ENCODE results near the gene SVIL. TPM values are rescaled to one million over a fixed set of nuclear protein-coding genes. Genes with fewer than 3 reads are reported as not detected.

SVIL gene
- polyA plus RNA-seq, 1 donor (not counting 4 experiments of a cell fraction or from before 2014, with no cell fraction given): 16.2 TPM

GRCh38 chr10:29671968-29672367, 37.2 kb upstream of the SVIL start:
- H3K79me2 ChIP-seq (ENCODE audit: control insufficient read depth, insufficient read depth, low read length): peaks cover 11% of the 10 kb centered on the region
- FAIRE-seq (no peak), DNase-seq (ENCODE audit: low read depth, low spot score) (no peak)
- no peak for TF ChIP-seq EZH2 (IDR thresholded peaks at IDR 0.05; ENCODE audit: low read length)
- TF ChIP-seq, protein P1, sequence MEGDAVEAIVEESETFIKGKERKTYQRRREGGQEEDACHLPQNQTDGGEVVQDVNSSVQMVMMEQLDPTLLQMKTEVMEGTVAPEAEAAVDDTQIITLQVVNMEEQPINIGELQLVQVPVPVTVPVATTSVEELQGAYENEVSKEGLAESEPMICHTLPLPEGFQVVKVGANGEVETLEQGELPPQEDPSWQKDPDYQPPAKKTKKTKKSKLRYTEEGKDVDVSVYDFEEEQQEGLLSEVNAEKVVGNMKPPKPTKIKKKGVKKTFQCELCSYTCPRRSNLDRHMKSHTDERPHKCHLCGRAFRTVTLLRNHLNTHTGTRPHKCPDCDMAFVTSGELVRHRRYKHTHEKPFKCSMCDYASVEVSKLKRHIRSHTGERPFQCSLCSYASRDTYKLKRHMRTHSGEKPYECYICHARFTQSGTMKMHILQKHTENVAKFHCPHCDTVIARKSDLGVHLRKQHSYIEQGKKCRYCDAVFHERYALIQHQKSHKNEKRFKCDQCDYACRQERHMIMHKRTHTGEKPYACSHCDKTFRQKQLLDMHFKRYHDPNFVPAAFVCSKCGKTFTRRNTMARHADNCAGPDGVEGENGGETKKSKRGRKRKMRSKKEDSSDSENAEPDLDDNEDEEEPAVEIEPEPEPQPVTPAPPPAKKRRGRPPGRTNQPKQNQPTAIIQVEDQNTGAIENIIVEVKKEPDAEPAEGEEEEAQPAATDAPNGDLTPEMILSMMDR (optimal IDR thresholded peaks at IDR 0.05 in 1 of 3, IDR thresholded peaks at IDR 0.05 in 1 of 3, conservative IDR thresholded peaks at IDR 0.05 in 1 of 3; ENCODE audit: extremely low read depth in 1 of 3, insufficient read depth in 2 of 3, low read length in 3 of 3): no peak
- H3K27ac ChIP-seq (ENCODE audit: control insufficient read depth, insufficient read depth, low read length): no peak overlapping the region
- no peaks in the 10 kb centered on the region for H3K9me1 ChIP-seq (ENCODE audit: control insufficient read depth, extremely low read depth, insufficient read depth, low read length)
- dilution Hi-C loops (cut with MboI; ENCODE audit: extremely low pct_ligation_motif_present, low sequenced_read_pairs): no loop called here
- no peak overlapping the region for H3K9ac ChIP-seq (ENCODE audit: control insufficient read depth, extremely low read depth, insufficient read depth, low read length)
- no peak overlapping the region for H3K4me3 ChIP-seq (ENCODE audit: control insufficient read depth in 2 of 3, extremely low read depth in 1 of 3, insufficient read depth in 2 of 3, low read depth in 1 of 3, low read length in 3 of 3)
- H3K9me3 ChIP-seq (ENCODE audit: control insufficient read depth, low read depth, low read length): peaks cover 15% of the 10 kb centered on the region
- H3K4me1 ChIP-seq (ENCODE audit: control insufficient read depth, extremely low read depth, insufficient read depth, low read length): peaks cover 24% of the 10 kb centered on the region
- H2AFZ ChIP-seq (ENCODE audit: control insufficient read depth, low read length): no peak overlapping the region
- H3K27me3 ChIP-seq (ENCODE audit: control insufficient read depth, extremely low read depth, insufficient read depth, low read length): no peaks in the 10 kb centered on the region
- no peak overlapping the region for H3K4me2 ChIP-seq (ENCODE audit: control insufficient read depth, extremely low read depth, insufficient read depth, low read depth, low read length)
- no peaks in the 10 kb centered on the region for H4K20me1 ChIP-seq (ENCODE audit: control insufficient read depth, extremely low read depth, insufficient read depth, low read length)
- H3K36me3 ChIP-seq (ENCODE audit: control insufficient read depth in 2 of 2, extremely low read depth in 1 of 2, insufficient read depth in 2 of 2, low read length in 2 of 2): peaks cover 5 to 12% of the 10 kb centered on the region in 2 experiments

DNA sequence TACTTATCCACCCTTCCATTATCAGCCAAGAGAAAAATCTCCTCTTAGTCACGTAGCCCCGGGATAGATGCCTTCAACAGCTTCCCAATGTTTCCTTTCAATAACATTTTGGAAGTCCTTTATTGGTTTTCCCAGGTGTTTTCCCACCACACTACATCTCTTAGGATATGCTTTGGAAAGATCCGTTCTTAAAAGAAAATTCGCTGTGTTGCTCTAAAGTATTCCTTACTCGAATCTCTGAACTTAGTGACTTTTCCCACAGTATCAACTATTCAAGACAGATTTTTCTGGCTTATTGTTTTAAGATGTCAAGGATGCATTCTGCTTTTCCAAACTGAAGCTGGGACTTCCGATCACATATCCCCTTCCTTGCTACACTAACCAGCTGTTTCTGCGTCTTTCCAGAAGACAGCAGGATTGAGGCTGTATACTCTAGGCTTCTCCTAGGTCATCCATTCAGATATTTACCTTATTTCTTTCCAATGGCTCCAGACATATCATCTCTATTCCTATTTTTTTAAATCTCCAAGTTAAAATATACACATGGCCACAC, 36.5 kb upstream of the SVIL start:
- no peak overlapping the region for H3K27ac ChIP-seq (ENCODE audit: control insufficient read depth, insufficient read depth, low read length)
- FAIRE-seq: no peak
- H3K36me3 ChIP-seq (ENCODE audit: control insufficient read depth in 2 of 2, extremely low read depth in 1 of 2, insufficient read depth in 2 of 2, low read length in 2 of 2): peaks cover 2 to 7% of the 10 kb centered on the region in 2 experiments

More for the DNA sequence above, 36.5 kb upstream of the SVIL start:
- Histone ChIP-seq H2AFZ (ENCODE audit: control insufficient read depth, low read length) (no peak overlapping the region), H3K79me2 (ENCODE audit: control insufficient read depth, insufficient read depth, low read length) (peaks cover 7% of the 10 kb centered on the region), H3K4me3 (ENCODE audit: control insufficient read depth in 2 of 3, extremely low read depth in 1 of 3, insufficient read depth in 2 of 3, low read depth in 1 of 3, low read length in 3 of 3) (no peak overlapping the region), H4K20me1 (ENCODE audit: control insufficient read depth, extremely low read depth, insufficient read depth, low read length) (no peaks in the 10 kb centered on the region), H3K9me3 (ENCODE audit: control insufficient read depth, low read depth, low read length) (peaks cover 11% of the 10 kb centered on the region), H3K27me3 (ENCODE audit: control insufficient read depth, extremely low read depth, insufficient read depth, low read length) (no peaks in the 10 kb centered on the region), H3K4me1 (ENCODE audit: control insufficient read depth, extremely low read depth, insufficient read depth, low read length) (peaks cover 24% of the 10 kb centered on the region), H3K4me2 (ENCODE audit: control insufficient read depth, extremely low read depth, insufficient read depth, low read depth, low read length) (no peak overlapping the region), H3K9me1 (ENCODE audit: control insufficient read depth, extremely low read depth, insufficient read depth, low read length) (no peaks in the 10 kb centered on the region), H3K9ac (ENCODE audit: control insufficient read depth, extremely low read depth, insufficient read depth, low read length) (no peak overlapping the region)
- TF ChIP-seq, protein P1 (optimal IDR thresholded peaks at IDR 0.05 in 1 of 3, IDR thresholded peaks at IDR 0.05 in 1 of 3, conservative IDR thresholded peaks at IDR 0.05 in 1 of 3; ENCODE audit: extremely low read depth in 1 of 3, insufficient read depth in 2 of 3, low read length in 3 of 3): no peak
- TF ChIP-seq EZH2 (IDR thresholded peaks at IDR 0.05; ENCODE audit: low read length): no peak
- dilution Hi-C loops (cut with MboI; ENCODE audit: extremely low pct_ligation_motif_present, low sequenced_read_pairs): no loop called here
- no peak for DNase-seq (ENCODE audit: low read depth, low spot score)

Measured in keratinocyte (primary cell).